GM12801 (cell line): ENCODE data around the gene CKLF.

Experiments
- TF ChIP-seq, protein P1 (sequence below): IDR thresholded peaks from one replicate; pipeline ENCODE4 v1.5.1; 2011; ENCODE audit warnings: control low read depth; ENCODE audit not compliant: insufficient read length; ENCODE audit errors: extremely low read depth

The CKLF gene

GRCh38 chr16:66592814-66593213, 40.4 kb downstream of the CKLF start:
- TF ChIP-seq, protein P1, sequence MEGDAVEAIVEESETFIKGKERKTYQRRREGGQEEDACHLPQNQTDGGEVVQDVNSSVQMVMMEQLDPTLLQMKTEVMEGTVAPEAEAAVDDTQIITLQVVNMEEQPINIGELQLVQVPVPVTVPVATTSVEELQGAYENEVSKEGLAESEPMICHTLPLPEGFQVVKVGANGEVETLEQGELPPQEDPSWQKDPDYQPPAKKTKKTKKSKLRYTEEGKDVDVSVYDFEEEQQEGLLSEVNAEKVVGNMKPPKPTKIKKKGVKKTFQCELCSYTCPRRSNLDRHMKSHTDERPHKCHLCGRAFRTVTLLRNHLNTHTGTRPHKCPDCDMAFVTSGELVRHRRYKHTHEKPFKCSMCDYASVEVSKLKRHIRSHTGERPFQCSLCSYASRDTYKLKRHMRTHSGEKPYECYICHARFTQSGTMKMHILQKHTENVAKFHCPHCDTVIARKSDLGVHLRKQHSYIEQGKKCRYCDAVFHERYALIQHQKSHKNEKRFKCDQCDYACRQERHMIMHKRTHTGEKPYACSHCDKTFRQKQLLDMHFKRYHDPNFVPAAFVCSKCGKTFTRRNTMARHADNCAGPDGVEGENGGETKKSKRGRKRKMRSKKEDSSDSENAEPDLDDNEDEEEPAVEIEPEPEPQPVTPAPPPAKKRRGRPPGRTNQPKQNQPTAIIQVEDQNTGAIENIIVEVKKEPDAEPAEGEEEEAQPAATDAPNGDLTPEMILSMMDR, result no peak

- TF ChIP-seq, protein P1, result no peak
Observed at GRCh38 chr16:66594739-66595138, 42.4 kb downstream of the CKLF start.

- TF ChIP-seq, protein P1, result no peak
Observed at GRCh38 chr16:66596986-66597848, 44.8 kb downstream of the CKLF start.

DNA sequence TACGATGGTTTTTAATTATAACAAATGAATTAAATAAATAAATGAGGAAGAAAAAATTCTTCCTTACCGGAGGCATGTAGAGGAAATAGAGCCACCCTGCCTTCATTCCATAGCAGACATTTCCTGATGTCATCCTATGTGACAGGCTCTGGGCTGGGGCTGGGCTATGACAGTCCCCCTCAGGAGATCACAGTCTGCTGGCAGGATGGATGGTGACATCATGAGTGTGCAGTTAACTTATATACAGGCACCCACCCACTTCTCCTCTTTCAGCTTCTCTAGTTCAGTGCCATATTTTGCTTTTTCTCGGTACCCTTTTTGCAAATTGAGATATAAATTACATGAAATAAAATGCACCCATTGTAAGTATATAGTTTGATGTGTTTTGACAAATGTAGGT, 45.7 kb downstream of the CKLF start:
- TF ChIP-seq, protein P1, result no peak

DNA sequence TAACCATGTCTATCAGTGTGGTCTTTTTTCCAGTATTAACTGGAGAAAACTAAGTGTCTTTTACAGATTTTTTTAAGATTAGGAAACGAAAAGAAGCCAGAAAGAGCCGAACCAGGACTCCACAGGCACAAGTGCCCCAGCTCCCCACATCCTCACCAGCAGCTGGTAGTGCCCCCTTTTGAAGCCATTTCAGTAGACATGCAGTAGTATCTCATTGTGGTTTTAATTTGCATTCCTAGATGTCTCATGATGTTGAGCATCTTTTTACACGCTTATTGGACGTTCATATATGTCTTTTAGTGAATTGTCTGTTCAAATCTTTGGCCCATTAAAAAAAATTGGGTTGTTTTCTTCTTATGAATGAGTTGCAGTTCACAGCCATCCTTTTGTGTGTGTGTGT, 47.4 kb downstream of the CKLF start:
- TF ChIP-seq, protein P1, result no peak

DNA sequence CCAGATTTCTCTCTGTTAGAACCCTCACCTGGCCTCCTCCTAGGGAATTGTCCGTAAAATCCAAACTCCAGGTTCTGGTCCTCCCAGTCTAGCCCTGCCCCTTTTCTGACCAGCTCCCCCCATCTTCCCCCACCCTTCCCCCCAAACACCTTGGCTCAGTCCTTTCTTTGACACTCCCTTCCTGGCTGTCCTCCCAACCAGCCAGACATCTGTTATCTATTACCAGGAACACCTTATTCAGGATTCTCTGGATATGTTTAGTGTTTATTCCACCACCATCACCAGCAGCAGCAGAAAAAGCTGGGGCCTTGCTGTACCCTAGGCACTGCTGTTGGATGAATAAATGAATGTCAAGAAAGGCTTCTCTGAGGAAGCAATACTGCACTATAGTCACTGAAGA, 48.1 kb downstream of the CKLF start:
- TF ChIP-seq, protein P1, result no peak

DNA sequence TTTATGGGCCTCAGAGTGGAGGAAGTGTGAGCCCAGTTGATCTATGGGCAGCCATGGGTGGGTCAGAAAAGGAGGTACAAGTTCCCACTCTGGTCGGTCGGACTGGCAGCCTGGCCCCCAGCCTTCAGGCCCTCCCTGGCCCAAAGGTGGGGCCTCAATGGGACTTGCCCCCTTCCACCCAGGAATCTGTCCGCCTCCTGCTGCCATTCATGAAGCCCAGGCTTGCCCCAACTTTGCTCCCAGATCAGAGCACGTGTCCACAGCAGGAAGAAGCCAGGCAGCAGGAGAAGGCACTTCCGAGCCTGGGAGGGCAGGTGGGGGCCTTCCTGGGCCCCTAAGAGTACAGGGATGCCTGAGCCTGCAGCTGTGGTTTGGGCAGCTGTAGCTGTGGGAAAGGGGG, 49.1 kb downstream of the CKLF start:
- TF ChIP-seq, protein P1, result no peak
